Measurements from ENCODE around the gene DUOX1.

Gene DUOX1

GRCh38 chr15:45139770-45140169 lies 10.0 kb downstream of the DUOX1 start:
- no peak for DNase-seq (ENCODE audit: insufficient read length, low spot score)
- FAIRE-seq, result no peak
- no peak for TF ChIP-seq CTCF (IDR thresholded peaks at IDR 0.05; ENCODE audit: insufficient read depth, missing control alignments)

GRCh38 chr15:45140557-45141250 lies 10.9 kb downstream of the DUOX1 start:
- FAIRE-seq (no peak), DNase-seq (ENCODE audit: insufficient read length, low spot score) (no peak)
- no peak for TF ChIP-seq CTCF (IDR thresholded peaks at IDR 0.05; ENCODE audit: insufficient read depth, missing control alignments)

GRCh38 chr15:45141386-45141785 lies 11.6 kb downstream of the DUOX1 start:
- no peak for DNase-seq (ENCODE audit: insufficient read length, low spot score)
- no peak for FAIRE-seq
- TF ChIP-seq CTCF (IDR thresholded peaks at IDR 0.05; ENCODE audit: insufficient read depth, missing control alignments), result no peak

- no peak for FAIRE-seq
- no peak for TF ChIP-seq CTCF (IDR thresholded peaks at IDR 0.05; ENCODE audit: insufficient read depth, missing control alignments)
- DNase-seq (ENCODE audit: insufficient read length, low spot score), result no peak
Measured at GRCh38 chr15:45143056-45143455, 13.3 kb downstream of the DUOX1 start.

- no peak for DNase-seq (ENCODE audit: insufficient read length, low spot score)
- TF ChIP-seq CTCF (IDR thresholded peaks at IDR 0.05; ENCODE audit: insufficient read depth, missing control alignments), result no peak
- no peak for FAIRE-seq
Measured at GRCh38 chr15:45143946-45144345, 14.2 kb downstream of the DUOX1 start.

GRCh38 chr15:45144775-45145174 lies 15.0 kb downstream of the DUOX1 start:
- TF ChIP-seq CTCF (IDR thresholded peaks at IDR 0.05; ENCODE audit: insufficient read depth, missing control alignments), result no peak
- DNase-seq (ENCODE audit: insufficient read length, low spot score), result no peak
- no peak for FAIRE-seq

GRCh38 chr15:45146405-45146804 lies 16.6 kb downstream of the DUOX1 start:
- DNase-seq (ENCODE audit: insufficient read length, low spot score) (no peak), FAIRE-seq (no peak)
- no peak for TF ChIP-seq CTCF (IDR thresholded peaks at IDR 0.05; ENCODE audit: insufficient read depth, missing control alignments)

Data from D721Med (cell line).